GM21447 (cell line): ENCODE measurements around the gene HMCN2.

Experiments used
- ATAC-seq: cut with Tn5 transposase; IDR thresholded peaks from one replicate; pipeline ENCODE4 v1.9.1; 2021; ENCODE audit not compliant: unreplicated experiment

Gene HMCN2

GRCh38 chr9:130444565-130445221 lies 179.1 kb downstream of the HMCN2 start, which contains the start of gene ASS1:
TSS of gene ASS1 (plus strand) at chr9:130444961. CDS start at chr9:130452229, 7,268 bp downstream.
- no peak for ATAC-seq

DNA sequence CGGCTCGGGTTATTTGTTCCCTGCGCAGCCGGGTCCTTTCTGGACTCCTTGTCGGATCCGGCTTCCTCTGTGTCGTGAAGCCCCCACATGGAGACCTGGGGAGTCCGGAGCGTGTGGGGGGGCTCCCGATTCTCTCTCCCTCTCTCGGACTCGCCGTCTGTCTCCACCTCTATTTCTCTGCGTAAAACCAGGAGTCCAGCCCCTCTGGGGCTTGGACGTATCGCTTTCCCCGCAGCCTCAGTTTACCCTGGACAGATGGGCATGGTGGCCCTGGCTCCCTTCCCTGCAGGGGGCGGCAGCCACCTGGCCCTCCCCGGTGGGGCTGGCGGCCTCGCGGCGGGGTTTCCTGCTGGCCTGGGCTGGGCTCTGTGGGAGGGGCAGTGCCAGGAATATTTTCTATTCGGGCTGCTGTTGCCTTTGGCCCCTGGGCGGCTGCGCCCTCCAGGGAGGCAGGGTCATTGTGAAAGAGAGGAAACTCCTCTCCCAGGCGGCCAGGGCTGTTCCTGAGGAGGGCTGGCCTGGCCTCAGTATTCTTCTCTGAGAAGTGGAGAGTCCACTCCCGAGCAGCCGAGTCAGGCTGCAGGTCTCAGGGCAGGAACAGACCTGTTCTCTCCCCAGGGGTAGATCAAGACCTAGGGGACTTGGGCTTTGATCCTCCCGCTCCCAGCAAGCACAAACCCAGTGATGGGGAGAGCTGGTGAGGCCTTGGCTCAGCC lies 179.9 kb downstream of the HMCN2 start:
- ATAC-seq, result no peak

DNA sequence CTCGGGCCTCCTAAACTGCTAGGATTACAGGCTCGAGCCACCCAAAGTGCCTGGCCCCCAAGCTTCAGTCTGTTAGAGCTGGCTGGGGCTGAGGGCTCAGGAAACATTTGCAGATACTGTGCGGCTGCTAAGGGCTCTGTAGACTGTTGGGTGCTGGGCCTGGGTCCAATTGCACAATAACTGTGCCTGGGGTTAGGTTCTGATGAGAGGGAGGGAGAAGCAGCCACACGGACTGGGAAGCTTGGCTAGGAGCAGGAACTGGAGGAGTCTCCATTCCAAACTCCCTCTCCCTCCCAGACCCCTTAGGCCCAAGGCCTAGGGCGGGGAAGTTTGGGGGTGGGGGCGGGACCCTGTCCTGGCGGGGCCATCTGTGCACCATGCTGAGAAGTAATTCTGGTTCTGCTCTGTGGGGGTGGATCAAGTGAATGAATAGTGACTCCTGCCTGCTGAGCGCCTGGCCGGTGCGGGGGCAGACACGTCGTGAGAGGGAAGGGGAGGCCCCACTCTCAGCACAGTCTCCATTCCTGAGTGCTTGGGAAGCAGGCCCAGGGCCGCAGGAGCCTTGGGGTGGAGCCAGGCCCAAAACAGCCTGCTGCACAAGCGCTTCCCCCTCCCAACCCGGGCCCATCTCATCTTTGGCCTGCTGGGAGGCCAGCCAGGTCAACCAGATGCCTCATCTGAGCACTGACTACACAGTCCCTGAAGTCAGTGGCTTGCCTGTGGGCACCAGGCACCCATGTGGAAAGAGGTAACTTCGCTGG lies 180.7 kb downstream of the HMCN2 start:
- ATAC-seq, result no peak

- ATAC-seq, result no peak
Measured at GRCh38 chr9:130447193-130447816, 181.7 kb downstream of the HMCN2 start.

- no peak for ATAC-seq
Measured at GRCh38 chr9:130448035-130448624, 182.6 kb downstream of the HMCN2 start.

DNA sequence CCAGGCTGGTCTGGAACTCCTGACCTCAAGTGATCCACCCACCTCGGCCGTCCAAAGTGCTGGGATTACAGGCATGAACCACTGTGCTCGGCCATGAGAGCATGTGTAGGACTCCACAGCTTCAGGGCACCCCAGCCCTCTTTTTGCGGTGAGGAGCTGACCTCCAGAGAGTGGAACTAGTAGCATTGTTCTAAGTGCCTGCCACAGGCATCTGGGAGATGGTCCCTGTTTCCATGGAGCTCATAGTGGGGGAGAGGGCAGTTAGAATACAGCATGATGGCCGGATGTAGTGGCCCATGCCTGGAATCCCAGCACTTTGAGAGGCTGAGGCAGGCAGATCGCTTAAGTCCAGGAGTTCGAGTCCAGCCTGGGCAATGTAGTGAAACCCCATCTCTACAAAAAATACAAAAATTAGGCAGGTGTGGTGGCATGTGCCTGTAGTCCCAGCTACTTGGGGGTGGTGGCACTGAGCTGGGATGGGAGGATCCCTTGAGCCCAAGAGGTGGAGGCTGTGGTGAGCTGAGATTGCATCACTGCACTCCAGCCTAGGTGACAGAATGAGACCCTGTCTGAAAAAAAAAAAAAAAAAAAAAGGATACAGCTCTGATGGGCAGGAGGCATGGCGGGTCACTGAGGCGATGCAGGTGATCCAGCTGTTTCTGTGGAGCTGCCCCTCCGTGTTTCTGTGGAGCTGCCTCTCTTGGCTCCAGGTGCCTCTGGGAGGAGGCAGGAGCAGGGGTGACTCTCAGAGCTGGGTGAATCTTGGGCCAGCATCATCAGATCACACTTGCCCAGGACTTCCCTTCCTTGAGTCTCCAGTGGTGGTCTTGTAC lies 183.4 kb downstream of the HMCN2 start:
- no peak for ATAC-seq

GRCh38 chr9:130450344-130451003 lies 184.9 kb downstream of the HMCN2 start:
- no peak for ATAC-seq

- ATAC-seq, result no peak
Measured at GRCh38 chr9:130451004-130451390, 185.4 kb downstream of the HMCN2 start.

GRCh38 chr9:130451509-130452388 lies 186.2 kb downstream of the HMCN2 start:
- ATAC-seq, result no peak

DNA sequence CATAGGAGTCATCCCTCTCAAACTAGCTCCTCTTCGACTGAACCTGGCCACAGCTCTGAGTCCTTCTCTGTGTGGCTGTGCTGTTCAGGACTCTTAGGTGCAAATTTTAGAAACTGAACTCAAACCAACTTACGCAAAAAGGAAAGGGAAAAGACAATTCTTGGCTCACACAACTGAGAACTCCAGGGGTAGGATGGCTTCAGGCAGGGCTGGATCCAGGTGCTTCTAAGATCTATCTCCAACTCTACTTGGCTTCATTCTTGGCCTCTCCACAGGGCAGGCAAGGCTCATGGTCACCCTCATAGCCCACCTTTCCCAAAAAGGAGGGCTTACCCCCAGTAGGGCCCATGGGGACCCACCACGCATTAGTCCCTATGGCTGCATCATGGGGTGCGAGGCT lies 187.3 kb downstream of the HMCN2 start:
- no peak for ATAC-seq

DNA sequence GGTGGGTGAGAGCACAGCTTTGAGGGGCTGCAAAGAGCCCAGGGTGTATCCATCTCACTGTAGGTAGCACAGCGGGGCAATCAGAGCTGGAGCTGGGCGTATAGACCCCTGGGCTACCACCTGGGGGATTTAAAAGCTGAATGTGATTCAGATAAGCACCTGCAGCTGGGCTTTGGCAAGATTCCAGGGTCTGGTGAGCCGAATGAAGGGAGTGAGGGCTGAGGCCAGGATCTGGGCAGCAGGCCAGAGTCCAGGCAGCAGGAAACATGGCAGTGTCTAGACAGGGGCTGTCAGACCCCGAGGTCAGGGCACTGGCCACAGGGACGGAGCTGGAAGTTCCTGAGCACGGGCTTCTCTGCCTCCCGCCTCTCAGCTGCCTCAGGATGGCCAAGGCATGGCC lies 187.9 kb downstream of the HMCN2 start:
- ATAC-seq, result no peak

- no peak for ATAC-seq
Measured at GRCh38 chr9:130454096-130454811, 188.7 kb downstream of the HMCN2 start.

- ATAC-seq, result no peak
Measured at GRCh38 chr9:130454812-130455325, 189.3 kb downstream of the HMCN2 start.

DNA sequence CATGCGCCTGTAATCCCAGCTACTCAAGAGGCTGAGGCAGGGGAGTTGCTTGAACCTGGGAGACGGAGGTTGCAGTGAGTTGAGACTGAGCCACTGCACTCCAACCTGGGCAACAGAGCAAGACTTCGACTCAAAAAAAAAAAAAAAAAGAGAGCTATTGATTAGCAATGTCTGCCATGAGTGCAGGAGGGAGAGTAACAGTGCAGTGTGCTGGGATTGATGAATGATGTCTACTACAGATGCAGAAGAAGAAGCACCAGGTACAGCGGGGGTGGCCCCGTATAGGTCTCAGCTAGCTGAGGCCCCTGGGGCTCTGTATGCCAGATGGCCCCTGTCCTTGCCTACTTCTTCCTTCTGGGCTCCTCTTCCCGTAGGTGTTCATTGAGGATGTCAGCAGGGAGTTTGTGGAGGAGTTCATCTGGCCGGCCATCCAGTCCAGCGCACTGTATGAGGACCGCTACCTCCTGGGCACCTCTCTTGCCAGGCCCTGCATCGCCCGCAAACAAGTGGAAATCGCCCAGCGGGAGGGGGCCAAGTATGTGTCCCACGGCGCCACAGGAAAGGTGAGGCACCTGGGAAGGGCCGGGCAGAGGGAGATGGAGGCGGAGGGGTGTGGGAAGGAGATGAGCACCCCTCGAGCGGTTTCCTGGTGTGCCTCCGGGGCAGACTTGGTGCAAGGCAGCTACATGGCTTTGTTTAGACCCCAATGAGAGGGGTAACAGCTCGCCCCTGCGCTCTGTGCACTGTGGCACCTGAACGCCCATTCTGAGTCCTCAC lies 192.7 kb downstream of the HMCN2 start:
- no peak for ATAC-seq

GRCh38 chr9:130458804-130459067 lies 193.2 kb downstream of the HMCN2 start:
- ATAC-seq, result no peak

DNA sequence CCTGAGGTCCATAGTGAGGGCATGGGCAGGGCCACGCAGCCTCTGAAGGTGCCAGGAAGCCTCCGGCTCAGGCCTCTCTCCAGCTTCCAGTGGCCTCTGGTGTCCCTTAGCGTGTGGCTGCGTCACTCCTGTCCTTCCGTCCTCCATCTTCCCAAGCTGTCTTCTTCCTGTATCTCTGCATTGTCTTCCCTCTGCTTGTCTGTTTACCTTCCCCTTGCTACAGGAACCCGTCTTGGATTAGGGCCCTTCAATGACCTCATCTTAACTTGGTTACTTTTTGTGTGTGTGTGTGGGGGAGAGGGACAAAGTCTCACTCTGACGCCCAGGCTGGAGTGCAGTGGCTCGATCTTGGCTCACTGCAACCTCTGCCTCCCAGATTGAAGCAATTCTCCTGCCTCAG lies 193.6 kb downstream of the HMCN2 start:
- ATAC-seq, result no peak

DNA sequence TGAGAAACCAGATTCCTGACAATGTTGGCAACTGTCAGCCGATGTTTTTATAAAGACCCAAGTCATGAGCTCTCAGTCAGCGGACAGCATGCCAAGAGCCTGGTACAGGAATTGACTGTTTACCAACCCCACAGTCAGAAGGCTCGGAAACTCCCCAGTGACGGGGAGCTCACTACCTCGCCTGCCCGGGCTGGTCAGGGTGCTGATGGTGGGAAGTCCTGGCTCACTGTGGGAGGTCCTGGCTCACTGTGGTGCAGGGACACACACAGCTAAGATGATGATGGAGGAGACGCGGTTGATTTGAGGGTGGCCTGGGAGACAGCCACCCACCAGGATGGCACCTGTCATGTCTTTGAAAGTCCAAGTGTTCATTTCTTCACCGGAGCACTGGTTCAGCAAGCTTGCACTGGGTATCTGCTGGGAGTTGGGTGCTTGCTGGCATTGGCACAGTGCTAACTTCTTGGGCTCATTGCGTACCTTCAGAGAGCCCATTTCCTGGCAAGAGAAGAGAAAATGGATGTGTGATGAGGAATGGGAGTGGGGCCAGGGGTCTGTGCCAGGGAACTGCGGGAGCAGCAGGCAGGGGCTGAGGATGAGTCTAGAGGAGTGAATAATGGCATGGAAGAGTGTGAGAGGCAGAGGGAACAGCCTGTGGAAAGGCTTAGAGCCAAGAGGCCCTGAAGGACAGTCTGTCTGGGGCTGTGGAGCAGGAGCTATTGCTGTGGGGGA lies 194.5 kb downstream of the HMCN2 start:
- ATAC-seq, result no peak
